ENCODE measurements around the gene TRUB1.

DNA sequence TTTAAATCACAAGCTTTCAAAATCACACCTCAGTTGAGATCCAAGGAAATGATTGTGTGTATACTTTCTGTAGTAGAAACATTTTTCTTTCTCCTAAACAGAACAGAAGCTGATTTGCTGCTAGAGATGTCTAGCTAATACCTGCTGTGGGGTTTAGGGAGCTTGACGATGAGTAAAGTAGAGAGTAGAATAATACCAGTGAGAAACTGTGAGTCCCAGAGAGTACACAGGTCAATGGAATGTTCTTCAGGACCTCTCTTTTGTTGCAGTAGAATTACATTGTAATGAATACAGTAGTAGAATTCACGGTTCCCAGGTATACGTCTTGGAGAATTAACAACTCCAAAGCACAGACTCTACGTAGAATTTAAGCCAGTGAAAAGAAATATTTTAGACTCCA, 18.0 kb downstream of the TRUB1 start:
- TF ChIP-seq, protein P1, sequence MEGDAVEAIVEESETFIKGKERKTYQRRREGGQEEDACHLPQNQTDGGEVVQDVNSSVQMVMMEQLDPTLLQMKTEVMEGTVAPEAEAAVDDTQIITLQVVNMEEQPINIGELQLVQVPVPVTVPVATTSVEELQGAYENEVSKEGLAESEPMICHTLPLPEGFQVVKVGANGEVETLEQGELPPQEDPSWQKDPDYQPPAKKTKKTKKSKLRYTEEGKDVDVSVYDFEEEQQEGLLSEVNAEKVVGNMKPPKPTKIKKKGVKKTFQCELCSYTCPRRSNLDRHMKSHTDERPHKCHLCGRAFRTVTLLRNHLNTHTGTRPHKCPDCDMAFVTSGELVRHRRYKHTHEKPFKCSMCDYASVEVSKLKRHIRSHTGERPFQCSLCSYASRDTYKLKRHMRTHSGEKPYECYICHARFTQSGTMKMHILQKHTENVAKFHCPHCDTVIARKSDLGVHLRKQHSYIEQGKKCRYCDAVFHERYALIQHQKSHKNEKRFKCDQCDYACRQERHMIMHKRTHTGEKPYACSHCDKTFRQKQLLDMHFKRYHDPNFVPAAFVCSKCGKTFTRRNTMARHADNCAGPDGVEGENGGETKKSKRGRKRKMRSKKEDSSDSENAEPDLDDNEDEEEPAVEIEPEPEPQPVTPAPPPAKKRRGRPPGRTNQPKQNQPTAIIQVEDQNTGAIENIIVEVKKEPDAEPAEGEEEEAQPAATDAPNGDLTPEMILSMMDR (conservative IDR thresholded peaks at IDR 0.05; ENCODE audit: low read depth, low read length): no peak
- no peak for TF ChIP-seq POLR2A (IDR thresholded peaks at IDR 0.05; ENCODE audit: low read depth, low read length)
